Natural killer cell treated with Interleukin-12 subunit alpha and Interleukin-12 subunit beta and Interleukin-15 and Interleukin-18, amount 100 ng/mL, for 72 hours (primary cell): Measurements from ENCODE around the gene NPIPA1. TPM values are rescaled to one million over a fixed set of nuclear protein-coding genes. Genes with fewer than 3 reads are reported as not detected.
"Not testable (repeated sequence)": the region's sequence is repeated elsewhere in the genome, so short reads cannot be mapped to it uniquely, and the experiment has no call there.

Source experiments
- ATAC-seq, 2 donors: fragments of 150-1000 bp; cut with Tn5 transposase in 1 of 2; sonication (Bioruptor Pico), chemical (Tn5 transposase) in 1 of 2; 2 replicates each; pipeline ENCODE4 v1.10.0; 2021
- DNase-seq: peaks from one replicate; pipeline ENCODE4 v3.0.0; 2022; ENCODE audit warnings: low spot score
- H3K27ac Mint-ChIP-seq, 2 donors: 1 replicate in 1 of 2; 2 replicates in 1 of 2; pipeline ENCODE4 v1.8.0; 2022; ENCODE audit warnings: mixed read lengths in 2 of 2, mild to moderate bottlenecking in 1 of 2, moderate library complexity in 1 of 2
- H3K27me3 Mint-ChIP-seq, 2 donors: 1 replicate in 1 of 2; 2 replicates in 1 of 2; pipeline ENCODE4 v1.8.0; 2022; ENCODE audit warnings: mixed read lengths in 2 of 2
- H3K36me3 Mint-ChIP-seq: one replicate; pipeline ENCODE4 v1.8.0; 2022; ENCODE audit warnings: mixed read lengths
- H3K4me1 Mint-ChIP-seq, 2 donors: 1 replicate in 1 of 2; 2 replicates in 1 of 2; pipeline ENCODE4 v1.8.0; 2022; ENCODE audit warnings: low read depth in 2 of 2, mixed read lengths in 2 of 2, mild to moderate bottlenecking in 1 of 2
- H3K4me3 Mint-ChIP-seq: one replicate; pipeline ENCODE4 v1.8.0; 2022; ENCODE audit warnings: mixed read lengths
- H3K9me3 Mint-ChIP-seq: 2 replicates; pipeline ENCODE4 v1.8.0; 2022; ENCODE audit warnings: mixed read lengths
- total RNA-seq, 2 donors: library from RNA; stranded (reverse); gene quantifications; one replicate each; pipeline ENCODE4 v1.2.3, GENCODE V29; 2022

Gene NPIPA1
- total RNA-seq, 2 donors from 2014 or later, result 63.6 to 156 TPM

DNA sequence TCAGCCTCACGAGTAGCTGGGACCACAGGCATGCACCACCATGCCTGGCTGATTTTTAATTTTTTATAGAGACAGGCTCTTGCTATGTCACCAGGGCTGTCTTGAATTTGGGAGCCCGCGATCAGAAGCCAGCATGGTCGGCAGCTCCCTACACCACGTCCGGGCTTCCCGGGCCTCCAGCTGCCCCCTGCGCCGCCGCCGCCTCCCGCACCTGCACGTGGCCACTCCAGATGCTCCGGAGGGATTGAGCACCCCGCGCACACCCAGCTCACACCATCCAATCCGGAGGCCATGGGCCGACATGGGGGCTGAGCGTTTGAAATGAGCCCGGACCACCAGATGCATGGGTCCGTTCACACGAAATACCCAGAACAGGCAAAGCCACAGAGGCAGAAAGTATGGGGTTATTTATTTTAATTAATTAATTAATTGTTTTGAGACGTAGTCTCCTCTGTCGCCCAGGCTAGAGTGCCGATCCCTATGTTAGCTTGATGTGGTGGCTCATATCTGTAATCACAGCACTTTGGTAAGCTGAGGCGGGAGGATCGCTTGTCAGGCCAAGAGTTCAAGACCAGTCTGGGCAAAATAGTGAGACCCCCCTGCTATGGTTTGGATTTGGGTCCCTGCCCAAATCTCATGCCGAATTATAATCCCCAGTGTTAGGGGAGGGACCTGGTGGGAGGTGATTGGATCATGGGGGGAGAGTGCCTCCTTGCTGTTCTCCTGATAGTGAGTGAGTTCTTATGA lies 20.5 kb downstream of the NPIPA1 start:
- Mint-ChIP-seq H3K9me3 (no peaks in the 10 kb centered on the region), H3K36me3 (no peaks in the 10 kb centered on the region), H3K27ac (no peak overlapping the region), H3K4me1 (no peaks in the 10 kb centered on the region), H3K4me3 (no peak overlapping the region), H3K27me3 (peaks cover 1 to 9% of the 10 kb centered on the region in 2 donors)
- DNase-seq, result no peak
- no peak for ATAC-seq

DNA sequence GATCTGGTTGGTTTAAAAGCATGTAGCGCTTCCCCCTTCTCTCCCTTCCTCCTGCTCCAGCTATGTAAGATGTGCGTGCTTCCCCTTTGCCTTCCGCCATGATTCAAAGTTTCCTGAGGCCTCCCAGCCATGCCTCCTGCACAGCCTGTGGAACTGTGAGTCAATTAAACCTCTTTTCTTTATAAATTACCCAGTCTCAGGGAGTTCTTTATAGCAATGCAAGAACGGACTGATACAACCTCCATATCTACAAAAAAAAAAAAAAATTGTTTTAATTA lies 21.0 kb downstream of the NPIPA1 start:
- Mint-ChIP-seq H3K27ac (no peak overlapping the region), H3K9me3 (no peaks in the 10 kb centered on the region), H3K36me3 (no peaks in the 10 kb centered on the region), H3K4me1 (no peaks in the 10 kb centered on the region), H3K4me3 (no peak overlapping the region), H3K27me3 (peaks cover 4 to 13% of the 10 kb centered on the region in 2 donors)
- ATAC-seq, result no peak
- DNase-seq, result no peak

DNA sequence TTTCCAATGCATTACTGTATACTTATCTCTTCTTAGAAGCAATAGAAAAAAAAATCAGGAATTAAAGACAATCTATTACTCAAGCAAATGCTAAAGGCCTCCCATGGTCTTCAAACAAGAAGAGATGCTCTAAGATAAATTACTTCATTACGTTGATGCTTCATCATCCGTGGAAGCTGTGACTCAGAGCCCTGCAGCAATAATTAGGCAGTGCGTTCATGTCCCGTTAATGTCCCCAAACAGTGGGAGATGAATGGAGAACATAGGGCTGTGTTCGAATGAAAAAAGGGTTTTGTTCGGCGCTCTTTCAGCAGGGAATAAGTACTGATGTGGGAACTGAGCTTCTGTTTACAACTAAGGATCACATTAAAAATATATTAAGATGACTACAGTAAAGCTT lies 21.7 kb downstream of the NPIPA1 start:
- ATAC-seq, result no peak
- peaks cover 6 to 16% of the 10 kb centered on the region in 2 donors for H3K27me3 Mint-ChIP-seq
- no peak overlapping the region for H3K4me3 Mint-ChIP-seq

DNA sequence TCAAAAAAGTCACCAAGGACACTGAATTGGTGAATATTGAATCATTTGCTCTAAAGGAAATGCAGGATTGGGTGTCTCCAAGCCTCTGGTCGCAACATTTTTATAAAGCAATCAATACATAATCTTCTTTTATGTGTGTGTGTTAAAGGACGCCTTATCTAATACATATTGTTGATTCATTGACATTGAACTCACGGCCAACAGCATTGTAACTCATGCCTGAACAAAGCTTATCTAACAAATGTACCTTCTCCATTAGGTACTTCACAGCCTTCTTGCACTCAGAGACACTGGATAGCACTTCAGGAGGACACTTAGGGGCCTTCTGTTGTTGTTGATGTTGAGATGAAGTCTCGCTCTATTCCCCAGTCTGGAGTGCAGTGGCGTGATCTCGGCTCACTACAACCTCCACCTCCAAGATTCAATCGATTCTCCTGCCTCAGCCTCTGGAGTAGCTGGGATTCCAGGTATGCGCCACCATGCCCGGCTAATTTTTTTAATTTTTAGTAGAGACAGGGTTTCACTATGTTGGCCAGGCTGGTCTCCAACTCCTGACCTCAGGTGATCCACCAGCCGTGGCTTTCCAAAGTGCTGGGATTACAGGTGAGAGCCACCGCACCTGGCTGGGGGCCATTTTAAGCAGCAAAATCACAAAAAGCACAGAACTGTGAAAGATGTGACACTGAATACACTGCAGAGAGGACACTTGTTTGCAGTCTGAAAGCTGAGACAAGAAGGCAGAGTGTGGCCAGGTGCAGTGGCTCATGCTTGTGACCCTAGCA lies 24.4 kb downstream of the NPIPA1 start:
- H3K9me3 Mint-ChIP-seq, result no peaks in the 10 kb centered on the region
- peaks cover 6 to 16% of the 10 kb centered on the region in 2 donors for H3K27me3 Mint-ChIP-seq
- no peaks in the 10 kb centered on the region for H3K4me1 Mint-ChIP-seq
- no peak for DNase-seq
- H3K27ac Mint-ChIP-seq, result no peak overlapping the region
- no peak overlapping the region for H3K4me3 Mint-ChIP-seq
- ATAC-seq, result no peak
- no peaks in the 10 kb centered on the region for H3K36me3 Mint-ChIP-seq

More for the DNA sequence above, 21.7 kb downstream of the NPIPA1 start:
- Mint-ChIP-seq H3K36me3 (no peaks in the 10 kb centered on the region), H3K27ac (no peak overlapping the region), H3K9me3 (no peaks in the 10 kb centered on the region), H3K4me1 (no peaks in the 10 kb centered on the region)
- DNase-seq, result no peak

DNA sequence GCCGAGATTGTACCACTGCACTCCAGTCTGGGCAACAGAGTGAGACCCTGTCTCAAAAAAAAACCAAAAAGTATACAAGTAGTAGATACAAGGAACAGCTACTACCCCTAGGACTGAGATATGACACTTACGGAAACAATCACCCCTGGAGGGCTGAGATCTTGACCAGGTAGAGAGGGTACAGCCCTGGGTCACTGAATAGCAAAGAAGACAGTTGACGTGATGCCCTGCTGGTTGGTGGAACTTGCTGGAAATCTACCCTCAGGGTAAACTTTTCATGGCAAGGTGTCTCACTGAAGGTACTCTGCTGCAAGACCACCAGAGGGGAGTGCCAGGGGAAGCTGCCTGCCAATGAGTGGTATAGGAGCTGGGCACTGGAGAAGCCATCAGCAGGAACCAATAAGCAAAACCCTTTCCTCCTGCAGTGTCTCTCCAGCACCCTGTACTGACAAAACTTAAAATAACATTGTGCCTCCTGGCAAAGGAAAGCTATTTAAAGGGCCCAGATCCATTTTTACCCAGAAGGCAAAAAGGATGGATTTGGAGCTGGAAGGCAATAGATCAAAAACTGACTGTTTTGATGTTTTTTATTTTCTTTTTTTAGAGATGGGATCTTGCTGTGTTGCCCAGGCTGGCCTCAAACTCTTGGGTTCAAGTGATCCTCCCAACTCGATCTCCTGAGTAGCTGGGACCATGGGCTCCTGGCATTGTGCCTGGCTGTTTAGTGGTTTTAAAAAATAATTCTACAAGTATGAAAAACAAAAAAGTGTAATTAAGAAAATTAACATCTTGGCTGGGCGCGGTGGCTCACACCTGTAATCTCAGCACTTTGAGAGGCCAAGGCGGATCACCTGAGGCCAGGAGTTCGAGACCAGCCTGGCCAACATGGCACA lies 26.3 kb downstream of the NPIPA1 start:
- Mint-ChIP-seq H3K4me3 (no peak overlapping the region), H3K27me3 (peaks cover 6 to 16% of the 10 kb centered on the region in 2 donors), H3K4me1 (no peaks in the 10 kb centered on the region), H3K36me3 (no peaks in the 10 kb centered on the region), H3K9me3 (no peaks in the 10 kb centered on the region), H3K27ac (no peak overlapping the region)
- ATAC-seq (no peak), DNase-seq (no peak)

DNA sequence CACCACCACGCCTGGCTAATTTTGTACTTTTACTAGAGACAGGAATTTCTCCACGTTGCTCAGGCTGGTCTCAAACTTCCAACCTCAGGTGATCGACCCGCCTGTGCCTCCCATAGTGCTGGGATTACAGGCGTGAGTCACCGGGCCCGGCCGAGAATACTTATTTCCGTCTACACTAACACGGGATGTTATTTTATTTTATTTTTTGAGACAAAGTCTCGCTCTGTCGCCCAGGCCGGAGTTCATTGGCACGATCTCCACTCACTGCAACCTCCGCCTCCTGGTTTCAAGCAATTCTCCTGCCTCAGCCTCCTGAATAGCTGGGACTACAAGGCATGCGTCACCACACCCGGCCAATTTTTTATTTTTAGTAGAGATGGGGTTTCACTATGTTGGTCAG lies 28.1 kb downstream of the NPIPA1 start:
- Mint-ChIP-seq H3K4me3 (no peak overlapping the region), H3K27ac (no peak overlapping the region), H3K36me3 (no peaks in the 10 kb centered on the region), H3K27me3 (peaks cover 6 to 16% of the 10 kb centered on the region in 2 donors), H3K4me1 (no peaks in the 10 kb centered on the region), H3K9me3 (no peaks in the 10 kb centered on the region)
- ATAC-seq, result no peak
- DNase-seq, result no peak

DNA sequence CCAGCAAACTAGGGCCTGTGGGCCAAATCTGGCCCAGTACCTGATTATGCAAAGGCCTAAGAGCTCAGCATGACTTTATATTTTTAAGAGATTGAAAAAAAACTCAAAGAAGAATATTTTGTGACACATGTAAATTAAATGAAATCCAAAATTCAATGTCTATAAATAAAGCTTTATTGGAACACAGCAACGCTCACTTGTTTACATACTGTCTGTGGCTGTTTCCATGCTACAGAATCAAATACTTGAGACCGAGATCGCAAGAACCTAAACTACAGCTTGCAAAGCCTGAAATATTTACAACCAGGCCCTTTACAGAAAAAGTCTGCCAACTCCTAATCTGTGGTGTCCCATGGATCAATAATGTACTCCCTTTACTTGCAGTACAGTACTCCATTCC lies 32.6 kb downstream of the NPIPA1 start:
- DNase-seq, ATAC-seq, H3K27me3 Mint-ChIP-seq, H3K4me1 Mint-ChIP-seq, H3K4me3 Mint-ChIP-seq, H3K36me3 Mint-ChIP-seq, H3K9me3 Mint-ChIP-seq, H3K27ac Mint-ChIP-seq: not testable (repeated sequence)

DNA sequence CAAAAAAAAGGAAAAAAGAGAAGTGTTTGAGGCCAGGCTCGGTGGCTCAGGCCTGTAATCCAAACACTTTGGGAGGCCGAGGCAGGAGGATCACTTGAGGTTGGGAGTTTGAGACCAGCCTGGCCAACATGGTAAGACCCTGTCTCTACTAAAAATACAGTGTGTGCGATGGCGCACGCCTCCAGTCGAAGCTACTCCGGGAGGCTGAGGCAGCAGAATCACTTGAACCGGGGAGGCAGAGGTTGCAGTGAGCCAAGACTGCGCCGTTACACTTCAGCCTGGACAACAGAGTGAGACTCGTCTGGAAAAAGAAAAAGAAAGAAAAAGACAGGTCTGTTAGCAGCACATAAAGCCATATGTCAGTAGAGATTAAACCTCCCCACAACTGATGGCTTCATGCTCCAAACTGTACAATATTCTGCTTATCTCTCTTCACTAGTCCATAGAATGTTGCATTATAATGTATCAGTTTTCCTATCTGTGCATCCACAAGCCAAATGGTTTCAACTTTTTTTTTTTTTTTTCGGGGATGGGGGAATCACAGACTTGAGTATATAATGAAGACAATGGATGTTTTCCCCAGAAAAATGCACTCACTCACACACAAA lies 34.5 kb downstream of the NPIPA1 start:
- H3K4me3 Mint-ChIP-seq, DNase-seq, ATAC-seq, H3K9me3 Mint-ChIP-seq, H3K27me3 Mint-ChIP-seq, H3K36me3 Mint-ChIP-seq, H3K27ac Mint-ChIP-seq, H3K4me1 Mint-ChIP-seq: not testable (repeated sequence)

DNA sequence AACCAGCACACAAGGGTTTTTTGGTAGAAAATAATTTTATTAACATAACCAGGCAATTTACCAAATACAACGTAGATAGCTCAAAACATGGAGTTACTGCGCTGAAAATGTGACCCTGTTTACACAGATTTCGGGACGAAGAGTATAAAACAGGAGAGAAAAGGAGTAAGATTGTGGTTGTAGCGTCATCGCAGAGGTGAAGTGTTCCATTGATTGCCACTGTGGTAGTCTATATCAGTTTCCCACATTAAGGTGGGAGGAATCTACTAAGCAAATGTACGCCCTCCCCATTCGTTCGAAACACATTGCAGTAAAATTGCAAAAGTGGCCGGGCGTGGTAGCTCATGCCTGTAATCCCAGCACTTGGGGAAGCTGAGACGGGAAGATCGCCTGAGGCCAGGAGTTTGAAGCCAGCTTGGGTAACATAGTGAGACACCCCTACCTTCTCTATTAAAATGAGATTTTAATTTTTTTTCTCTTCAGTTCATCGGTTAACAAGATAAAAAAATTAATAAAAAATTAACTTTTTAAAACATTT lies 36.6 kb downstream of the NPIPA1 start:
- not testable (repeated sequence) for H3K36me3 Mint-ChIP-seq, H3K9me3 Mint-ChIP-seq, ATAC-seq, H3K27me3 Mint-ChIP-seq, DNase-seq
- Mint-ChIP-seq H3K27ac (peak overlapping the region; percentile 62 to 80), H3K4me3 (peak overlapping the region; percentile 79), H3K4me1 (peaks cover 10% of the 10 kb centered on the region in 2 donors)

DNA sequence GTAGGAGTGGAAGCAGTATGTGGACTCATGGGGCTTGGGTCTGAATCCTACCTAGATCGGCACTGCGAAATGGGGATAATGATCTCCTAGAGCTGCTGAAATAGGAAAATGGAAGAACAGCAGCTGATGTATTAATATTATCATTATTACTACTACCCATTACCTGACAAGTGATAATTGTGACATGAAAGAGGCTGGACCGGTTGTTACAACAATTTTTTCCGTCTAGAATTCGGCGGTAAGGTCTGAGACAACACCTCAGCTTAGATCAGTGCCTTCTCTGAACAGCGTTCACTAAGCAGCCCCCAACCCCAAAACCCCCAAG lies 37.0 kb downstream of the NPIPA1 start:
- H3K27me3 Mint-ChIP-seq, DNase-seq, H3K9me3 Mint-ChIP-seq, H3K36me3 Mint-ChIP-seq, ATAC-seq: not testable (repeated sequence)
- peaks cover 10% of the 10 kb centered on the region in 2 donors for H3K4me1 Mint-ChIP-seq
- peak overlapping the region; percentile 79 for H3K4me3 Mint-ChIP-seq
- peak overlapping the region; percentile 62 to 80 for H3K27ac Mint-ChIP-seq

DNA sequence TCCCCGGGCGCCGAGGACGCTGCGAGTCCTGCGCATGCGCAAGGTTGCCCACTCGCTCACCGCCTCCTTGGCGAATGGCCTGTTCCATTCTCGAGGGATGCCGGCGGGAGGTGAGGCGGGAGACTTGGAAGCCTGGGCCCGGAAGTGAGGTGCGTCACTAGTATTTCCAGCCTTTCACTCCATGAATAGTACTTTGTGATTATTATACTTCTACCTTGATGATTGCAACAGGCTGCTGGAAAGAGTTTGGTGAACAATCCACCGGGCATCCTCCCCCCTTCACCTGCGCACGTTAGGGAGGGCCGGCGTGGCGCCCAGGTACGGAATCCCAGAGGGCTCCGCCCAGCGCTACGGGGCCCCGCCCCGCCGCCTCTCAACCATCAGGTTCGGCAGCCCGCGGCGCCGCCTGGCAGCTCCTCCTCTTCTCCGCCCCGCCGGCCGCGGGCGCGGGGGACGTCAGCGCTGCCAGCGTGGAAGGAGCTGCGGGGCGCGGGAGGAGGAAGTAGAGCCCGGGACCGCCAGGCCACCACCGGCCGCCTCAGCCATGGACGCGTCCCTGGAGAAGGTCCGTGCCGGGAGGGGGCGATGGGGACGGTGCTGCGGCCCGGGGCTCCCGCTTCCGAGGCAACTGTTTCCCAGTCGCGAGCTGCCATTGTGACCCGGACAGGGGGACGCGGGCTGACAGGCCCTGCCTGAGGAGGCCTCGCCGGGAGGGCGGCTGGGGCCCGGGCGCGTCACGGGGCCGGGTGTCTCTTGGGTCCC lies 37.6 kb downstream of the NPIPA1 start, which contains the start of gene PDXDC1:
PDXDC1 (plus strand) TSS at position 371 of the 762 bp plus-strand sequence; CDS start at position 545, 174 bp downstream.
- peaks cover 10% of the 10 kb centered on the region in 2 donors for H3K4me1 Mint-ChIP-seq
- H3K9me3 Mint-ChIP-seq, H3K36me3 Mint-ChIP-seq, H3K27me3 Mint-ChIP-seq: not testable (repeated sequence)
- H3K4me3 Mint-ChIP-seq, result peak within 1 kb of the TSS; percentile 81
- H3K27ac Mint-ChIP-seq, result peak within 1 kb of the TSS; percentile 62 to 80
- peak; percentile 96 for DNase-seq
- peak; percentile 98 to 99 for ATAC-seq

DNA sequence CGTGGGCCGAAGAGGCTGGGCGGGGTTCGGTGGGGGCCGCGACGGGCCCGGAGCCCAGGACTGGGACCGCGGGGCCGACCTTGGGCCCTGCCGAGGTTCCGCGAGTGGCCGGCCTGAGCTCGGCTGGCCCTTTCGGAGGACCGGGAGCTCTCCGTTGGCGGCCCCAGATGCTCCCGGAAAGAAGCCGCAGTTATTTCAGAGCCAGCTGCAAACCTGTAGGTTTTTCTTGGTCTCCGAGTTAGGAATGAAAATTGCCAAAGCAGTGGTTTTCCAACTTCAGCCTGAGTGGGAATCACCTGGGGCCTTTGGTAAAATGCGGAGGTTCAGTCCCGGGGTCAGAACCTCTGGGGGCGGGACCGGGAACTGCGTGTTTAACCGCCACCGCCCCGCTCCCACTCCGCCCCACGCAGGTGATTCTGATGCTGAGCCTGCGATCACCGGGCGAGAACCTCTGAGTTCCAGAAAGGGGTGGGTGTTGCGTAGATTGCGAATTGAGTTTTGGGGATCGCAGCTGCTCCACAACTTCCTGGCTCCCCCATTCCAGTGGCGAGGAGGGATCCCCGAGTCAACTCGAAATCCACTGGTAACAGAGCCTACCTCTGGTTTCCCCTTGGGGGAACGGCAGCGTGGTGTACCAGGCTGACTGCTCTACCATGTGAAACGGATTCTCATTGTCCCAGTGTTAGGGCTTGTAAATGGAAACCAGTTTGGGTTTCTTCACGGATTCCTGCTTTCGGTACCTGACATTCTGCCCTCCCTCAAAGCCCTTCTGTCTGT lies 38.4 kb downstream of the NPIPA1 start:
- peak; percentile 66 for DNase-seq
- H3K4me1 Mint-ChIP-seq, result peaks cover 10% of the 10 kb centered on the region in 2 donors
- H3K4me3 Mint-ChIP-seq, result peak overlapping the region; percentile 81
- H3K27me3 Mint-ChIP-seq, H3K36me3 Mint-ChIP-seq, ATAC-seq, H3K9me3 Mint-ChIP-seq: not testable (repeated sequence)
- H3K27ac Mint-ChIP-seq, result peak overlapping the region in 1 of 2 donors; percentile 62
